ENCODE results near the gene IGFBP5. TPM values are rescaled to one million over a fixed set of nuclear protein-coding genes. Genes with fewer than 3 reads are reported as not detected.

IGFBP5 gene
- total and polyA plus RNA-seq, 2 of the 8 experiments (the other 6 are each of a cell fraction or from before 2014, with no cell fraction given): 2.2 to 2.5 TPM

- H2BK120ac ChIP-seq (replicated peaks; ENCODE audit: low read depth, low read length): no peak overlapping the region
- H3K4me2 ChIP-seq (ENCODE audit: insufficient read depth in 1 of 2, low read depth in 2 of 2, low read length in 2 of 2): no peak overlapping the region
- H3K4ac ChIP-seq (replicated peaks; ENCODE audit: insufficient read length, low read depth, low read length): no peak overlapping the region
- no peak for FAIRE-seq
- peaks cover 0 to 44% of the 10 kb centered on the region in 2 experiments; a peak in 3 of 4 replicates for H3K79me2 ChIP-seq (ENCODE audit: control insufficient read depth in 1 of 2, insufficient read depth in 2 of 2, low read length in 2 of 2)
- CTCF ChIA-PET (ENCODE audit: partially characterized antibody): interaction anchor here (0.6 to 15.9 kb wide), 5 partner anchors 8 to 138 kb away, joined by 3 to 493 read pairs (median 8); no protein-coding TSS in a partner anchor
- H3K9me3 ChIP-seq (ENCODE audit: insufficient read depth in 2 of 2, low read depth in 1 of 2, low read length in 1 of 2): no peaks in the 10 kb centered on the region
- H2AK5ac ChIP-seq (ENCODE audit: low read depth, low read length): no peak overlapping the region
- H2AFZ ChIP-seq (ENCODE audit: low read length): no peak overlapping the region
- H3K27ac ChIP-seq (ENCODE audit: low read depth, low read length): no peak overlapping the region
- H3K56ac ChIP-seq (replicated peaks; ENCODE audit: insufficient read length, low read depth, low read length): no peak overlapping the region
- peaks cover 10 to 28% (median 23%) of the 10 kb centered on the region in 4 experiments; a peak in 7 of 8 replicates for H3K36me3 ChIP-seq (ENCODE audit: control insufficient read depth in 2 of 4, insufficient read depth in 4 of 4, low read length in 3 of 4)
- no peak overlapping the region for H3K14ac ChIP-seq (ENCODE audit: insufficient read length)
- H2BK15ac ChIP-seq (ENCODE audit: low read length): no peak overlapping the region
- H4K20me1 ChIP-seq (replicated peaks in 1 of 2; ENCODE audit: control insufficient read depth in 1 of 2, insufficient read depth in 2 of 2, low read length in 2 of 2): peaks cover 6 to 10% of the 10 kb centered on the region in 2 experiments
- H3K23ac ChIP-seq (ENCODE audit: insufficient read length): no peak overlapping the region
- H3K4me1 ChIP-seq (replicated peaks in 1 of 4; ENCODE audit: control insufficient read depth in 3 of 4, insufficient read depth in 4 of 4, low read length in 3 of 4): peaks cover 0 to 2% (median 0%) of the 10 kb centered on the region in 4 experiments; a peak in 3 of 7 replicates
- H4K8ac ChIP-seq (ENCODE audit: extremely low read depth, insufficient read depth, low read length): 0 out of 2 replicates have a peak overlapping the region, but pooled peaks have one; percentile 22
- H4K5ac ChIP-seq (ENCODE audit: insufficient read length, low read depth, low read length): no peak overlapping the region
- H2BK20ac ChIP-seq (ENCODE audit: low read length): no peak overlapping the region
- no peaks in the 10 kb centered on the region for H3K27me3 ChIP-seq (replicated peaks in 1 of 4; ENCODE audit: control insufficient read depth in 3 of 4, extremely low read depth in 1 of 4, insufficient read depth in 3 of 4, low read length in 3 of 4)
- no peak overlapping the region for H3K4me3 ChIP-seq (ENCODE audit: extremely low read depth in 1 of 4, insufficient read depth in 2 of 4, low read depth in 3 of 4, low read length in 4 of 4)
- DNase-seq (ENCODE audit: low read depth in 1 of 2, low spot score in 2 of 2): no peak
- no peak overlapping the region for H2BK5ac ChIP-seq (ENCODE audit: low read depth, low read length)
- POLR2A ChIA-PET (ENCODE audit: partially characterized antibody): interaction anchor here (0.9 to 1.1 kb wide), 2 partner anchors 26 to 135 kb away, joined by 3 read pairs; partner anchors contain the start of gene IGFBP2
- no peak overlapping the region for H2BK12ac ChIP-seq (ENCODE audit: low read depth, low read length)
- no peaks in the 10 kb centered on the region for H3K23me2 ChIP-seq (ENCODE audit: low read depth, low read length)
- whole genome bisulfite sequencing, 2 experiments (ENCODE audit: extremely low coverage in 1 of 2, insufficient coverage in 1 of 2, insufficient read length in 1 of 2, insufficient replicate concordance in 2 of 2, low coverage in 1 of 2, low lambda C conversion rate in 2 of 2, missing lambda C conversion rate in 1 of 2): 100% methylated on average over 5 of the region's 6 CpGs; no CpG with 5 or more reads in 1 of the 2 experiments
- H4K91ac ChIP-seq (replicated peaks; ENCODE audit: insufficient read length, low read length): no peak overlapping the region
- H3K18ac ChIP-seq (ENCODE audit: extremely low read depth, low read length): no peak overlapping the region
- TF ChIP-seq POU5F1 (IDR thresholded peaks at IDR 0.05; ENCODE audit: low read depth, low read length) (no peak), SP2 (IDR thresholded peaks at IDR 0.05; ENCODE audit: low read length) (no peak), CREB1 (IDR thresholded peaks at IDR 0.05) (no peak), RAD21 (IDR thresholded peaks at IDR 0.05 in 1 of 2, conservative IDR thresholded peaks at IDR 0.05 in 1 of 2; ENCODE audit: low read depth in 2 of 2, low read length in 2 of 2) (no peak), RNF2 (IDR thresholded peaks at IDR 0.05; ENCODE audit: borderline replicate concordance, low read depth, low read length, missing control alignments, poor library complexity, severe bottlenecking) (no peak), SAP30 (IDR thresholded peaks at IDR 0.05; ENCODE audit: insufficient read depth, insufficient replicate concordance, low read length) (no peak), POLR2A (IDR thresholded peaks at IDR 0.05; ENCODE audit: control extremely low read depth in 1 of 2, low read depth in 2 of 2, low read length in 2 of 2) (no peak), E2F6 (IDR thresholded peaks at IDR 0.05) (no peak), BCL11A (IDR thresholded peaks at IDR 0.05; ENCODE audit: low read depth in 2 of 2, low read length in 2 of 2) (no peak), TAF7 (optimal IDR thresholded peaks at IDR 0.05; ENCODE audit: borderline replicate concordance, low read depth, low read length) (no peak), EZH2 (IDR thresholded peaks at IDR 0.05; ENCODE audit: low read depth, low read length, severe bottlenecking) (no peak)
- no peak overlapping the region; a peak in 1 of 7 replicates for H3K9ac ChIP-seq (replicated peaks in 1 of 4; ENCODE audit: extremely low read depth in 1 of 4, low read depth in 3 of 4, low read length in 3 of 4)
- peaks cover 18% of the 10 kb centered on the region for H3K79me1 ChIP-seq (ENCODE audit: low read depth, low read length)
Measured at GRCh38 chr2:216659276-216659675, 36.1 kb downstream of the IGFBP5 start.

Measured in H1 (cell line).